Neural progenitor cell (in vitro differentiated cells): Measurements from ENCODE around the gene ROPN1B.

Experiments
- CTCF ChIP-seq: fragments of 200-600 bp; sonication (generic); IDR thresholded peaks from 2 replicates; pipeline ENCODE4 v1.5.1; 2017; ENCODE audit warnings: antibody characterized with exemption, mild to moderate bottlenecking
- EZH2phosphoT487 ChIP-seq: fragments of 200-600 bp; sonication (generic); IDR thresholded peaks from 2 replicates; pipeline ENCODE4 v1.6.1; 2017; ENCODE audit warnings: antibody characterized with exemption

GRCh38 chr3:126025862-126026261 lies 56.9 kb downstream of the ROPN1B start:
- TF ChIP-seq CTCF = no peak
- TF ChIP-seq EZH2phosphoT487 = no peak
